Left ventricle myocardium inferior (tissue), 1 donor: ENCODE measurements around the gene KIAA1755. TPM values are rescaled to one million over a fixed set of nuclear protein-coding genes. Genes with fewer than 3 reads are reported as not detected.

Experiments used
- DNase-seq: peaks from one replicate; pipeline ENCODE4 v3.0.0-alpha.2; 2020
- H3K27ac ChIP-seq: fragments of 200-600 bp; replicated peaks from 2 replicates; pipeline ENCODE4 v1.8.0; 2021
- H3K27me3 ChIP-seq: fragments of 200-600 bp; 2 replicates; pipeline ENCODE4 v1.8.0; 2021; ENCODE audit warnings: low read depth
- H3K36me3 ChIP-seq: fragments of 200-600 bp; 2 replicates; pipeline ENCODE4 v1.8.0; 2021
- H3K4me1 ChIP-seq: fragments of 200-600 bp; 2 replicates; pipeline ENCODE4 v1.8.0; 2021
- H3K4me3 ChIP-seq: fragments of 200-600 bp; 2 replicates; pipeline ENCODE4 v1.8.0; 2021; ENCODE audit warnings: mild to moderate bottlenecking, moderate library complexity
- H3K9me3 ChIP-seq: fragments of 200-600 bp; replicated peaks from 2 replicates; pipeline ENCODE4 v1.8.0; 2021
- CTCF ChIP-seq: fragments of 200-600 bp; IDR thresholded peaks from 2 replicates; pipeline ENCODE4 v1.8.0; 2021; ENCODE audit warnings: antibody characterized with exemption, mild to moderate bottlenecking, borderline replicate concordance
- intact Hi-C: fragments of 100-400 bp; cut with micrococcal nuclease; formaldehyde crosslinking; loops from one replicate; pipeline ENCODE4 v1.11.0; 2022
- total RNA-seq: library from RNA; stranded (reverse); fragmentation: NEBNext Ultra II Directional; extraction: Animal tissue kit (Norgen Biotek cat#: 25700); gene quantifications from one replicate; pipeline ENCODE4 v1.2.1, GENCODE V29; 2021
- donor health status: DM: no; HTN: yes; CAD: no; lungs with severe emphysema.

The KIAA1755 gene
- total RNA-seq, 1 donor from 2014 or later: 7.1 TPM

DNA sequence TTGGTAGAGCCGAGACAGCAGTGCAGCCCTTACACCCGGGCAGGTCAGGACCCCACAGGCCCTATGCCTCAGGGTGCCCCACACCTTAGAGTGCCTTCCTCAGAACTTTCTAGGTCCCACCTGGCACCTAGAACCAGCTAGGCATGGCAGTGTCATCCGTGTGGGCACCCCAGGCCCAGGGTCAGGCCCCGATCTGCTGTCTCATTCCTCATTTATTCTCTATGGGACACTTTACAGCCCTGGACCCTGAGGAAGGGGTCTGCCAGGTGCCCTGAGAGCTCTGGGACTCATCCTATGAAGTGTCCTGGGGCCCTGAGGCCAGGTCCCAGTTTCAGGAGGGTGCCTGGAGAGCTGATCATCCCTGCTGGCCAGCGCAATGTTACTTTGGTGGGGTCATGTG is 35.3 kb upstream of the KIAA1755 start:
- no peak overlapping the region for H3K27ac ChIP-seq
- no peak for TF ChIP-seq CTCF
- intact Hi-C loops: no loop called here
- no peaks in the 10 kb centered on the region for H3K9me3 ChIP-seq
- H3K4me1 ChIP-seq: peaks cover 15% of the 10 kb centered on the region
- peaks cover 19% of the 10 kb centered on the region for H3K27me3 ChIP-seq
- no peaks in the 10 kb centered on the region for H3K36me3 ChIP-seq
- H3K4me3 ChIP-seq: no peak overlapping the region
- DNase-seq: no peak

- no peak for DNase-seq
- peaks cover 9% of the 10 kb centered on the region for H3K4me1 ChIP-seq
- H3K27ac ChIP-seq: no peak overlapping the region
- H3K36me3 ChIP-seq: no peaks in the 10 kb centered on the region
- H3K27me3 ChIP-seq: peaks cover 20% of the 10 kb centered on the region
- no peaks in the 10 kb centered on the region for H3K9me3 ChIP-seq
- intact Hi-C loops: no loop called here
- TF ChIP-seq CTCF: no peak
- H3K4me3 ChIP-seq: no peak overlapping the region
Measured at GRCh38 chr20:38294076-38294591, 33.6 kb upstream of the KIAA1755 start.

- Histone ChIP-seq H3K9me3 (no peaks in the 10 kb centered on the region), H3K27me3 (peaks cover 20% of the 10 kb centered on the region), H3K4me3 (no peak overlapping the region), H3K27ac (no peak overlapping the region), H3K4me1 (peaks cover 3% of the 10 kb centered on the region), H3K36me3 (no peaks in the 10 kb centered on the region)
- TF ChIP-seq CTCF: no peak
- intact Hi-C loops: no loop called here
- no peak for DNase-seq
Measured at GRCh38 chr20:38293491-38294065, 33.0 kb upstream of the KIAA1755 start.

GRCh38 chr20:38291966-38292365 is 31.4 kb upstream of the KIAA1755 start:
- Histone ChIP-seq H3K27me3 (peaks cover 20% of the 10 kb centered on the region), H3K9me3 (no peaks in the 10 kb centered on the region), H3K4me3 (no peak overlapping the region), H3K36me3 (no peaks in the 10 kb centered on the region), H3K27ac (no peak overlapping the region), H3K4me1 (no peaks in the 10 kb centered on the region)
- no peak for TF ChIP-seq CTCF
- no peak for DNase-seq
- intact Hi-C loops: no loop called here

- Histone ChIP-seq H3K4me3 (no peak overlapping the region), H3K4me1 (no peaks in the 10 kb centered on the region), H3K27ac (no peak overlapping the region), H3K27me3 (peaks cover 20% of the 10 kb centered on the region), H3K36me3 (no peaks in the 10 kb centered on the region), H3K9me3 (no peaks in the 10 kb centered on the region)
- peak; percentile 50 for DNase-seq
- intact Hi-C loops: no loop called here
- peak; percentile 56 for TF ChIP-seq CTCF
Measured at GRCh38 chr20:38290829-38291814, 30.6 kb upstream of the KIAA1755 start.
